Left lung (tissue), 10 donors: ENCODE results near the gene PRKN. TPM values are rescaled to one million over a fixed set of nuclear protein-coding genes. Genes with fewer than 3 reads are reported as not detected.

Source experiments
- ATAC-seq: fragments of 200-7000 bp; cut with Tn5 transposase; one replicate; pipeline ENCODE4 v1.9.1; 2020; ENCODE audit warnings: moderate library complexity
- DNase-seq, 4 donors: peaks; one replicate each; pipeline ENCODE4 v3.0.0-alpha.2; 2013 to 2020
- H3K27ac ChIP-seq, 2 donors: fragments of 200-600 bp; sonication (generic) in 1 of 2; one replicate each; pipeline versions ENCODE4 v1.5.0 to v1.8.0; 2020 to 2021
- H3K27me3 ChIP-seq, 2 donors: fragments of 200-600 bp; sonication (generic) in 1 of 2; one replicate each; pipeline versions ENCODE4 v1.5.0 to v1.8.0; 2020 to 2021
- H3K36me3 ChIP-seq, 2 donors: fragments of 200-600 bp; sonication (generic) in 1 of 2; one replicate each; pipeline versions ENCODE4 v1.5.0 to v1.8.0; 2020 to 2021
- H3K4me1 ChIP-seq, 2 donors: fragments of 200-600 bp; one replicate each; pipeline ENCODE4 v1.8.0; 2021
- H3K4me3 ChIP-seq, 2 donors: fragments of 200-600 bp; sonication (generic) in 1 of 2; one replicate each; pipeline versions ENCODE4 v1.5.0 to v1.8.0; 2020 to 2021; ENCODE audit warnings: mild to moderate bottlenecking in 1 of 2
- H3K9me3 ChIP-seq, 2 donors: fragments of 200-600 bp; sonication (generic) in 1 of 2; one replicate each; pipeline versions ENCODE4 v1.5.0 to v1.8.0; 2020 to 2021
- CTCF ChIP-seq, 2 donors: fragments of 200-600 bp; sonication (generic) in 1 of 2; IDR thresholded peaks; one replicate each; pipeline versions ENCODE4 v1.5.0 to v1.8.0; 2021; ENCODE audit warnings: antibody characterized with exemption in 2 of 2
- intact Hi-C, 2 donors: fragments of 100-400 bp; cut with DNase I; formaldehyde crosslinking; loops; one replicate each; pipeline versions ENCODE4 v1.11.2 to v1.14.2; 2022
- polyA plus RNA-seq, 6 donors: library from polyadenylated mRNA; unstranded; fragments of 120-200 nt; gene quantifications; one replicate each; pipeline ENCODE4 v1.2.1, GENCODE V29; 2013; ENCODE audit not compliant: insufficient read length in 6 of 6
- total RNA-seq, 2 donors: library from RNA; stranded (reverse); fragmentation: NEBNext Ultra II Directional; extraction: Animal tissue kit (Norgen Biotek cat#: 25700); gene quantifications; one replicate each; pipeline ENCODE4 v1.2.1, GENCODE V29; 2021
- donor health status: DM: no; HTN: yes; CAD: no.
- donor health status: DM: no; HTN: no; CAD: no.

Gene PRKN
- total and polyA plus RNA-seq, 8 donors: 1.9 to 4.3 (median 2.5) TPM

GRCh38 chr6:161411265-161411944, 1316.2 kb downstream of the PRKN start:
- no peak for TF ChIP-seq CTCF (IDR thresholded peaks at IDR 0.05)
- intact Hi-C loops: no loop called here
- no peaks in the 10 kb centered on the region for H3K9me3 ChIP-seq
- no peak for ATAC-seq
- H3K4me1 ChIP-seq: no peaks in the 10 kb centered on the region
- H3K27ac ChIP-seq: no peak overlapping the region
- no peak overlapping the region for H3K4me3 ChIP-seq
- H3K36me3 ChIP-seq: no peaks in the 10 kb centered on the region
- H3K27me3 ChIP-seq: no peaks in the 10 kb centered on the region
- no peak for DNase-seq

- TF ChIP-seq CTCF (IDR thresholded peaks at IDR 0.05): no peak
- no peak overlapping the region for H3K4me3 ChIP-seq
- no peak for ATAC-seq
- H3K36me3 ChIP-seq: no peaks in the 10 kb centered on the region
- H3K27me3 ChIP-seq: no peaks in the 10 kb centered on the region
- no peaks in the 10 kb centered on the region for H3K4me1 ChIP-seq
- no peaks in the 10 kb centered on the region for H3K9me3 ChIP-seq
- DNase-seq: no peak
- intact Hi-C loops: no loop called here
- no peak overlapping the region for H3K27ac ChIP-seq
Measured at GRCh38 chr6:161410736-161411135, 1316.8 kb downstream of the PRKN start.

- DNase-seq: no peak
- intact Hi-C loops: no loop called here
- Histone ChIP-seq H3K9me3 (no peaks in the 10 kb centered on the region), H3K4me1 (no peaks in the 10 kb centered on the region), H3K36me3 (no peaks in the 10 kb centered on the region), H3K4me3 (no peak overlapping the region), H3K27ac (no peak overlapping the region), H3K27me3 (no peaks in the 10 kb centered on the region)
- ATAC-seq: no peak
- no peak for TF ChIP-seq CTCF (IDR thresholded peaks at IDR 0.05)
Measured at GRCh38 chr6:161410076-161410475, 1317.5 kb downstream of the PRKN start.

- Histone ChIP-seq H3K27me3 (no peaks in the 10 kb centered on the region), H3K9me3 (no peaks in the 10 kb centered on the region), H3K4me3 (no peak overlapping the region), H3K36me3 (no peaks in the 10 kb centered on the region), H3K4me1 (no peaks in the 10 kb centered on the region), H3K27ac (no peak overlapping the region)
- no peak for ATAC-seq
- TF ChIP-seq CTCF (IDR thresholded peaks at IDR 0.05): no peak
- intact Hi-C loops: no loop called here
- DNase-seq: no peak
Measured at GRCh38 chr6:161409353-161409752, 1318.2 kb downstream of the PRKN start.

GRCh38 chr6:161408041-161408440, 1319.5 kb downstream of the PRKN start:
- no peaks in the 10 kb centered on the region for H3K4me1 ChIP-seq
- H3K27ac ChIP-seq: no peak overlapping the region

More at GRCh38 chr6:161408041-161408440, 1319.5 kb downstream of the PRKN start:
- TF ChIP-seq CTCF (IDR thresholded peaks at IDR 0.05): no peak
- intact Hi-C loops: no loop called here
- H3K9me3 ChIP-seq: no peaks in the 10 kb centered on the region
- no peaks in the 10 kb centered on the region for H3K27me3 ChIP-seq
- H3K36me3 ChIP-seq: no peaks in the 10 kb centered on the region
- no peak overlapping the region for H3K4me3 ChIP-seq
- ATAC-seq (no peak), DNase-seq (no peak)
